Measurements from ENCODE around the gene PGLYRP2. TPM values are rescaled to one million over a fixed set of nuclear protein-coding genes. Genes with fewer than 3 reads are reported as not detected.
"Not testable (repeated sequence)": the region's sequence is repeated elsewhere in the genome, so short reads cannot be mapped to it uniquely, and the experiment has no call there.

PGLYRP2 gene
- total RNA-seq, 1 donor from 2014 or later: not detected

- DNase-seq (ENCODE audit: extremely low spot score, unreplicated experiment): no peak
- no peaks in the 10 kb centered on the region for H3K4me1 Mint-ChIP-seq (ENCODE audit: unreplicated experiment)
- no peak for TF ChIP-seq CTCF (conservative IDR thresholded peaks at IDR 0.05)
- no peaks in the 10 kb centered on the region for H3K27me3 Mint-ChIP-seq
- peaks cover 6% of the 10 kb centered on the region for H3K9me3 Mint-ChIP-seq
- H3K4me3 Mint-ChIP-seq: no peak overlapping the region
- no peaks in the 10 kb centered on the region for H3K36me3 Mint-ChIP-seq
- H3K27ac Mint-ChIP-seq: no peak overlapping the region
Observed at GRCh38 chr19:15519433-15519976, 40.2 kb upstream of the PGLYRP2 start.

GRCh38 chr19:15517778-15518177 lies 38.5 kb upstream of the PGLYRP2 start:
- no peak overlapping the region for H3K27ac Mint-ChIP-seq
- no peak for DNase-seq (ENCODE audit: extremely low spot score, unreplicated experiment)
- H3K4me3 Mint-ChIP-seq: no peak overlapping the region
- no peak for TF ChIP-seq CTCF (conservative IDR thresholded peaks at IDR 0.05)
- H3K9me3 Mint-ChIP-seq: peaks cover 6% of the 10 kb centered on the region
- no peaks in the 10 kb centered on the region for H3K4me1 Mint-ChIP-seq (ENCODE audit: unreplicated experiment)
- H3K27me3 Mint-ChIP-seq: no peaks in the 10 kb centered on the region
- no peaks in the 10 kb centered on the region for H3K36me3 Mint-ChIP-seq

GRCh38 chr19:15516363-15516762 lies 37.1 kb upstream of the PGLYRP2 start:
- no peak for TF ChIP-seq CTCF (conservative IDR thresholded peaks at IDR 0.05)
- Mint-ChIP-seq H3K27me3 (no peaks in the 10 kb centered on the region), H3K4me3 (no peak overlapping the region), H3K36me3 (no peaks in the 10 kb centered on the region), H3K4me1 (ENCODE audit: unreplicated experiment) (no peaks in the 10 kb centered on the region), H3K27ac (no peak overlapping the region), H3K9me3 (peaks cover 6% of the 10 kb centered on the region)
- no peak for DNase-seq (ENCODE audit: extremely low spot score, unreplicated experiment)

GRCh38 chr19:15515227-15515625 lies 35.9 kb upstream of the PGLYRP2 start:
- not testable (repeated sequence) for H3K4me1 Mint-ChIP-seq (ENCODE audit: unreplicated experiment); H3K4me3 Mint-ChIP-seq; H3K36me3 Mint-ChIP-seq; DNase-seq (ENCODE audit: extremely low spot score, unreplicated experiment); H3K9me3 Mint-ChIP-seq; H3K27me3 Mint-ChIP-seq; H3K27ac Mint-ChIP-seq

- Mint-ChIP-seq H3K27me3 (no peaks in the 10 kb centered on the region), H3K27ac (no peak overlapping the region), H3K9me3 (no peaks in the 10 kb centered on the region), H3K4me1 (ENCODE audit: unreplicated experiment) (no peaks in the 10 kb centered on the region), H3K4me3 (no peak overlapping the region), H3K36me3 (no peaks in the 10 kb centered on the region)
- DNase-seq (ENCODE audit: extremely low spot score, unreplicated experiment): no peak
- TF ChIP-seq CTCF (conservative IDR thresholded peaks at IDR 0.05): no peak
Observed at GRCh38 chr19:15511671-15512424, 32.5 kb upstream of the PGLYRP2 start.

- Mint-ChIP-seq H3K27me3 (no peaks in the 10 kb centered on the region), H3K36me3 (no peaks in the 10 kb centered on the region), H3K9me3 (peaks cover 4% of the 10 kb centered on the region), H3K27ac (no peak within 1 kb of the TSS), H3K4me3 (no peak within 1 kb of the TSS), H3K4me1 (ENCODE audit: unreplicated experiment) (no peaks in the 10 kb centered on the region)
- no peak for DNase-seq (ENCODE audit: extremely low spot score, unreplicated experiment)
- no peak for TF ChIP-seq CTCF (conservative IDR thresholded peaks at IDR 0.05)
Observed at GRCh38 chr19:15508035-15508710, 28.9 kb upstream of the PGLYRP2 start, which contains the start of gene CYP4F22. TSS of gene CYP4F22 (plus strand) at chr19:15508525. CDS start at chr19:15525337, 16,812 bp downstream.
